HCT116 (cell line): ENCODE measurements around the gene INTS6. TPM values are rescaled to one million over a fixed set of nuclear protein-coding genes. Genes with fewer than 3 reads are reported as not detected.

Source experiments
- ATAC-seq: fragments of 200-7000 bp; cut with Tn5 transposase; 2 replicates; pipeline ENCODE4 v1.9.1; 2020; ENCODE audit warnings: mild to moderate bottlenecking, moderate library complexity
- BruUV-seq: library from RNA; stranded (reverse); fragments of 400-500 nt; replicated peaks from 2 replicates; lab custom pipeline; 2021; lab: Mats Ljungman, UMichigan
- CTCF ChIA-PET: fragments of 300-600 bp; sonication (Branson Sonifier 250); formaldehyde crosslinking; loops from one replicate; lab custom pipeline; 2021; ENCODE audit warnings: antibody characterized with exemption; lab: Charles Lee
- POLR2A ChIA-PET: fragments of 300-600, 350-600 bp; sonication (Branson Sonifier 250); formaldehyde crosslinking; loops from one replicate; lab custom pipeline; 2021; ENCODE audit warnings: antibody characterized with exemption; lab: Charles Lee
- RAD21 ChIA-PET, 2 experiments: fragments of 300-600 bp; sonication (Branson Sonifier 250); formaldehyde crosslinking; loops; one replicate each; lab custom pipeline; 2023; ENCODE audit warnings: low total read pairs in 2 of 2; ENCODE audit not compliant: uncharacterized antibody in 2 of 2, unreplicated experiment in 2 of 2, low non-redundant PET in 1 of 2; lab: Charles Lee
- DNase-seq: peaks from one replicate; pipeline ENCODE4 v3.0.0-alpha.2; 2010; ENCODE audit warnings: low read depth, low spot score
- H2AFZ ChIP-seq: fragments of 200-600 bp; shearing (Covaris generic), sonication (generic); 2 replicates; pipeline ENCODE4 v1.6.1; 2017; ENCODE audit warnings: low read depth, mixed run types, mixed read lengths, antibody characterized with exemption, low read length; ENCODE audit not compliant: poor library complexity, severe bottlenecking
- H3K27ac ChIP-seq: 2 replicates; pipeline ENCODE4 v1.5.1; 2012; ENCODE audit warnings: low read depth, low read length
- H3K27me3 ChIP-seq: fragments of 200-600 bp; sonication (generic); 2 replicates; pipeline ENCODE4 v1.6.1; 2016; ENCODE audit warnings: mixed run types, low read length, mixed read lengths; ENCODE audit not compliant: insufficient read depth
- H3K36me3 ChIP-seq, 2 experiments: fragments of 200-500 bp in 1 of 2; fragments of 200-600 bp in 1 of 2; sonication (Bioruptor generic) in 1 of 2; sonication (generic) in 1 of 2; 2 replicates each; pipeline versions ENCODE4 v1.5.1 to v1.6.1; 2014 to 2016; ENCODE audit warnings: low read length in 2 of 2, inconsistent platforms in 1 of 2, mixed read lengths in 1 of 2, mixed run types in 1 of 2; ENCODE audit not compliant: insufficient read depth in 2 of 2, control insufficient read depth in 1 of 2
- H3K4me1 ChIP-seq, 2 experiments: fragments of 200-600 bp in 1 of 2; sonication (generic) in 1 of 2; 2 replicates each; pipeline versions ENCODE4 v1.5.1 to v1.6.1; 2012 to 2017; ENCODE audit warnings: low read length in 2 of 2, inconsistent platforms in 1 of 2, mild to moderate bottlenecking in 1 of 2, mixed read lengths in 1 of 2, mixed run types in 1 of 2, moderate library complexity in 1 of 2; ENCODE audit not compliant: insufficient read depth in 2 of 2, control insufficient read depth in 1 of 2
- H3K4me2 ChIP-seq: fragments of 200-600 bp; sonication (generic); 2 replicates; pipeline ENCODE4 v1.6.1; 2017; ENCODE audit warnings: mixed run types, low read length, mixed read lengths
- H3K4me3 ChIP-seq, 2 experiments: fragments of 200-600 bp in 1 of 2; sonication (generic) in 1 of 2; replicated peaks in 1 of 2; 2 replicates each; pipeline ENCODE4 v1.5.1; 2011 to 2016; ENCODE audit warnings: low read length in 2 of 2, control low read depth in 1 of 2, low read depth in 1 of 2, mild to moderate bottlenecking in 1 of 2, mixed read lengths in 1 of 2, mixed run types in 1 of 2
- H3K79me2 ChIP-seq: fragments of 200-600 bp; sonication (generic); 2 replicates; pipeline ENCODE4 v1.6.1; 2017; ENCODE audit warnings: mild to moderate bottlenecking, mixed run types, low read length, moderate library complexity, mixed read lengths; ENCODE audit not compliant: insufficient read depth
- H3K9ac ChIP-seq: fragments of 200-600 bp; sonication (generic); 2 replicates; pipeline ENCODE4 v1.6.1; 2016; ENCODE audit warnings: low read length, mixed read lengths
- H3K9me2 ChIP-seq: fragments of 200-600 bp; sonication (generic), shearing (Covaris generic); 2 replicates; pipeline ENCODE4 v1.6.1; 2017; ENCODE audit warnings: mixed run types, mild to moderate bottlenecking, moderate library complexity; ENCODE audit not compliant: insufficient read depth
- H3K9me3 ChIP-seq, 2 experiments: fragments of 200-500 bp in 1 of 2; fragments of 200-600 bp in 1 of 2; sonication (Bioruptor generic) in 1 of 2; sonication (generic) in 1 of 2; 2 replicates each; pipeline ENCODE4 v1.6.1; 2014 to 2017; ENCODE audit warnings: low read length in 2 of 2, mixed read lengths in 2 of 2, inconsistent platforms in 1 of 2, low read depth in 1 of 2, mild to moderate bottlenecking in 1 of 2, mixed run types in 1 of 2, moderate library complexity in 1 of 2; ENCODE audit not compliant: control insufficient read depth in 1 of 2, insufficient read depth in 1 of 2
- H4K20me1 ChIP-seq: fragments of 200-600 bp; sonication (generic), shearing (Covaris generic); 2 replicates; pipeline ENCODE4 v1.6.1; 2017; ENCODE audit warnings: mixed run types, mild to moderate bottlenecking, moderate library complexity; ENCODE audit not compliant: insufficient read depth
- JUND ChIP-seq: IDR thresholded peaks from 2 replicates; pipeline ENCODE4 v1.6.1; 2012
- POLR2A ChIP-seq: IDR thresholded peaks from 2 replicates; pipeline ENCODE4 v1.7.0; 2011; ENCODE audit warnings: borderline replicate concordance; ENCODE audit not compliant: insufficient read depth, insufficient read length; ENCODE audit errors: extremely low read depth
- SP1 ChIP-seq: IDR thresholded peaks from 2 replicates; pipeline ENCODE4 v1.6.1; 2012; ENCODE audit warnings: low read depth
- SRF ChIP-seq: IDR thresholded peaks from 2 replicates; pipeline ENCODE4 v1.6.1; 2012; ENCODE audit warnings: low read depth
- ZFX ChIP-seq: fragments of 450-650 bp; IDR thresholded peaks from 2 replicates; pipeline ENCODE4 v1.6.1; 2017
- ZNF274 ChIP-seq: fragments of 200-500 bp; sonication (Bioruptor generic); IDR thresholded peaks from 2 replicates; pipeline ENCODE4 v1.6.1; 2014; ENCODE audit warnings: mild to moderate bottlenecking, low read depth, low read length, inconsistent platforms
- intact Hi-C: fragments of 100-400 bp; cut with micrococcal nuclease; formaldehyde crosslinking; loops from 2 replicates; pipeline ENCODE4 v1.10.0; 2022
- total RNA-seq: library from RNA; stranded (reverse); gene quantifications from one replicate; pipeline ENCODE4 v1.2.1, GENCODE V29; 2021; ENCODE audit not compliant: unreplicated experiment
- TF ChIP-seq, protein P1 (sequence below), 3 experiments: fragments of 200-600 bp in 1 of 3; sonication (generic) in 1 of 3; IDR thresholded peaks in 2 of 3; conservative IDR thresholded peaks in 1 of 3; 2 replicates each; pipeline ENCODE4 v1.5.1; 2012 to 2017; ENCODE audit warnings: low read depth in 2 of 3, low read length in 2 of 3, antibody characterized with exemption in 1 of 3, borderline replicate concordance in 1 of 3, control low read depth in 1 of 3, mild to moderate bottlenecking in 1 of 3, mixed read lengths in 1 of 3, mixed run types in 1 of 3, moderate library complexity in 1 of 3; ENCODE audit not compliant: insufficient read depth in 1 of 3
- TF ChIP-seq, protein P2 (sequence below): IDR thresholded peaks from 2 replicates; pipeline ENCODE4 v1.6.1; 2012

The INTS6 gene
- total RNA-seq, 1 experiment from 2014 or later, result 44.7 TPM

GRCh38 chr13:51343475-51343874 lies 109.4 kb downstream of the INTS6 start:
- intact Hi-C loops, result no loop called here
- no peak for ATAC-seq
- H3K27ac ChIP-seq, result no peak overlapping the region
- H3K4me1 ChIP-seq, result no peaks in the 10 kb centered on the region
- RAD21 ChIA-PET, result no interaction called here
- no peak overlapping the region for H3K4me3 ChIP-seq
- no peak overlapping the region for H3K4me2 ChIP-seq
- H3K9ac ChIP-seq, result no peak overlapping the region
- POLR2A ChIA-PET, result no interaction called here
- H3K27me3 ChIP-seq, result no peaks in the 10 kb centered on the region
- DNase-seq, result no peak
- H3K79me2 ChIP-seq, result no peaks in the 10 kb centered on the region
- H3K9me2 ChIP-seq, result no peaks in the 10 kb centered on the region
- H4K20me1 ChIP-seq, result no peaks in the 10 kb centered on the region
- CTCF ChIA-PET, result no interaction called here
- TF ChIP-seq SP1, result no peak
- TF ChIP-seq, protein P1, sequence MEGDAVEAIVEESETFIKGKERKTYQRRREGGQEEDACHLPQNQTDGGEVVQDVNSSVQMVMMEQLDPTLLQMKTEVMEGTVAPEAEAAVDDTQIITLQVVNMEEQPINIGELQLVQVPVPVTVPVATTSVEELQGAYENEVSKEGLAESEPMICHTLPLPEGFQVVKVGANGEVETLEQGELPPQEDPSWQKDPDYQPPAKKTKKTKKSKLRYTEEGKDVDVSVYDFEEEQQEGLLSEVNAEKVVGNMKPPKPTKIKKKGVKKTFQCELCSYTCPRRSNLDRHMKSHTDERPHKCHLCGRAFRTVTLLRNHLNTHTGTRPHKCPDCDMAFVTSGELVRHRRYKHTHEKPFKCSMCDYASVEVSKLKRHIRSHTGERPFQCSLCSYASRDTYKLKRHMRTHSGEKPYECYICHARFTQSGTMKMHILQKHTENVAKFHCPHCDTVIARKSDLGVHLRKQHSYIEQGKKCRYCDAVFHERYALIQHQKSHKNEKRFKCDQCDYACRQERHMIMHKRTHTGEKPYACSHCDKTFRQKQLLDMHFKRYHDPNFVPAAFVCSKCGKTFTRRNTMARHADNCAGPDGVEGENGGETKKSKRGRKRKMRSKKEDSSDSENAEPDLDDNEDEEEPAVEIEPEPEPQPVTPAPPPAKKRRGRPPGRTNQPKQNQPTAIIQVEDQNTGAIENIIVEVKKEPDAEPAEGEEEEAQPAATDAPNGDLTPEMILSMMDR (IDR thresholded peaks at IDR 0.05 in 2 of 3, conservative IDR thresholded peaks at IDR 0.05 in 1 of 3; ENCODE audit: borderline replicate concordance in 1 of 3, insufficient read depth in 1 of 3, low read depth in 2 of 3, low read length in 2 of 3), result no peak
- TF ChIP-seq, protein P2, sequence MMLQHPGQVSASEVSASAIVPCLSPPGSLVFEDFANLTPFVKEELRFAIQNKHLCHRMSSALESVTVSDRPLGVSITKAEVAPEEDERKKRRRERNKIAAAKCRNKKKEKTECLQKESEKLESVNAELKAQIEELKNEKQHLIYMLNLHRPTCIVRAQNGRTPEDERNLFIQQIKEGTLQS, result no peak
- TF ChIP-seq SRF, result no peak
- no peak for TF ChIP-seq ZFX
- TF ChIP-seq POLR2A, result no peak
- no peaks in the 10 kb centered on the region for H3K36me3 ChIP-seq
- BruUV-seq, result no TSS peak
- no peak overlapping the region for H2AFZ ChIP-seq
- H3K9me3 ChIP-seq, result no peaks in the 10 kb centered on the region

DNA sequence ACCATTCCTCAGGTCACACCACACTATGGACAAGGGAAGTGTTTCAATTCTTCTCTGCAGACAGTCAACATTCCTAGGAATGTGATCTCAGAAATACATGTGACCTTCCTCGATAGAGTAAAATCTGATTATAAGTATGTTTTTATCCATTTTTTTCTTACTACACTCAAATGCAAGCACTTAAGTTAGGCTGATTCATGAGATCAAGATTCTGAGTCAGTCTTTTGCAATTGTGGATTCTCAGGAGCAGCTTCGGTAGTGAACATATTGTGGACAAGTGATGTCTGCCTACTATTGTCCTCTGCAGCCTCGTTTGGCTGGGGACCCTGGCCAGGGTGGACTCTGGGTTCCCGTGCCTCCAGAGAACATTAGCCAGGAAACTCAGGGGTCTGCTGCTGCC lies 110.1 kb downstream of the INTS6 start:
- Histone ChIP-seq H3K9ac (no peak overlapping the region), H3K4me2 (no peak overlapping the region), H3K9me3 (no peaks in the 10 kb centered on the region), H3K27me3 (no peaks in the 10 kb centered on the region), H3K27ac (no peak overlapping the region), H4K20me1 (no peaks in the 10 kb centered on the region), H3K36me3 (no peaks in the 10 kb centered on the region), H3K79me2 (no peaks in the 10 kb centered on the region), H3K4me1 (no peaks in the 10 kb centered on the region), H3K4me3 (no peak overlapping the region), H2AFZ (no peak overlapping the region), H3K9me2 (no peaks in the 10 kb centered on the region)
- ChIA-PET RAD21 (no interaction called here), CTCF (no interaction called here), POLR2A (no interaction called here)
- DNase-seq (no peak), ATAC-seq (no peak)
- TF ChIP-seq ZNF274, result no peak
- TF ChIP-seq JUND, result no peak
- TF ChIP-seq SP1, result no peak
- no TSS peak for BruUV-seq
- intact Hi-C loops, result no loop called here
